ENCODE results near the gene SPATS2L.

The SPATS2L gene

GRCh38 chr2:200353120-200353519 is 46.6 kb downstream of the SPATS2L start:
- no peak for DNase-seq

- no peak for DNase-seq
Measured at GRCh38 chr2:200353874-200354273, 47.4 kb downstream of the SPATS2L start.

GRCh38 chr2:200354833-200355751 is 48.6 kb downstream of the SPATS2L start:
- DNase-seq: no peak

GRCh38 chr2:200356321-200356720 is 49.8 kb downstream of the SPATS2L start:
- no peak for DNase-seq

- no peak for DNase-seq
Measured at GRCh38 chr2:200356857-200357384, 50.4 kb downstream of the SPATS2L start.

- no peak for DNase-seq
Measured at GRCh38 chr2:200357845-200358244, 51.4 kb downstream of the SPATS2L start.

- no peak for DNase-seq
Measured at GRCh38 chr2:200359552-200359951, 53.1 kb downstream of the SPATS2L start.

GRCh38 chr2:200360364-200360763 is 53.9 kb downstream of the SPATS2L start:
- DNase-seq: no peak

- DNase-seq: no peak
Measured at GRCh38 chr2:200362202-200362917, 55.9 kb downstream of the SPATS2L start.

GRCh38 chr2:200363279-200363678 is 56.8 kb downstream of the SPATS2L start:
- DNase-seq: no peak

- DNase-seq: no peak
Measured at GRCh38 chr2:200364142-200364541, 57.6 kb downstream of the SPATS2L start.

- no peak for DNase-seq
Measured at GRCh38 chr2:200364620-200365019, 58.1 kb downstream of the SPATS2L start.

GRCh38 chr2:200365209-200365608 is 58.7 kb downstream of the SPATS2L start:
- DNase-seq: no peak

- no peak for DNase-seq
Measured at GRCh38 chr2:200367155-200367554, 60.7 kb downstream of the SPATS2L start.

GRCh38 chr2:200369886-200370285 is 63.4 kb downstream of the SPATS2L start:
- no peak for DNase-seq

GRCh38 chr2:200373231-200373630 is 66.7 kb downstream of the SPATS2L start:
- no peak for DNase-seq

GRCh38 chr2:200373973-200374416 is 67.5 kb downstream of the SPATS2L start:
- DNase-seq: no peak

GRCh38 chr2:200376513-200377354 is 70.2 kb downstream of the SPATS2L start:
- DNase-seq: no peak

- no peak for DNase-seq
Measured at GRCh38 chr2:200377355-200378336, 71.2 kb downstream of the SPATS2L start.

- no peak for DNase-seq
Measured at GRCh38 chr2:200378652-200379290, 72.3 kb downstream of the SPATS2L start.

Data from activated naive CD4-positive, alpha-beta T cell (primary cell).